GM18907 (cell line): Measurements from ENCODE around the gene APOBEC4.
"Not testable (repeated sequence)": the region's sequence is repeated elsewhere in the genome, so short reads cannot be mapped to it uniquely, and the experiment has no call there.

Experiments
- ATAC-seq: cut with Tn5 transposase; IDR thresholded peaks from one replicate; pipeline ENCODE4 v1.9.1; 2021; ENCODE audit warnings: mild to moderate bottlenecking, moderate library complexity; ENCODE audit not compliant: unreplicated experiment

APOBEC4 gene

GRCh38 chr1:183652547-183653461, at the start of gene APOBEC4:
TSS of gene APOBEC4 (minus strand) at chr1:183653316. CDS start at chr1:183648781, 4,535 bp downstream.
- ATAC-seq: no peak

GRCh38 chr1:183702813-183703198, 49.7 kb upstream of the APOBEC4 start:
- no peak for ATAC-seq

- no peak for ATAC-seq
These were observed 49.1 kb upstream of the APOBEC4 start for GRCh38 chr1:183702087-183702812.

GRCh38 chr1:183699616-183700160, 46.6 kb upstream of the APOBEC4 start:
- no peak for ATAC-seq

GRCh38 chr1:183697814-183698590, 44.9 kb upstream of the APOBEC4 start:
- no peak for ATAC-seq

GRCh38 chr1:183696981-183697380, 43.9 kb upstream of the APOBEC4 start:
- ATAC-seq: no peak

GRCh38 chr1:183694755-183695154, 41.6 kb upstream of the APOBEC4 start:
- ATAC-seq: no peak

GRCh38 chr1:183694066-183694465, 41.0 kb upstream of the APOBEC4 start:
- no peak for ATAC-seq

- no peak for ATAC-seq
These were observed 40.4 kb upstream of the APOBEC4 start for GRCh38 chr1:183693521-183693920.

- peak; percentile 74 for ATAC-seq
These were observed 36.7 kb upstream of the APOBEC4 start for GRCh38 chr1:183689762-183690204.

- no peak for ATAC-seq
These were observed 35.4 kb upstream of the APOBEC4 start for GRCh38 chr1:183688341-183689060.

GRCh38 chr1:183687546-183688304, 34.6 kb upstream of the APOBEC4 start:
- ATAC-seq: no peak

GRCh38 chr1:183686229-183686628, 33.1 kb upstream of the APOBEC4 start:
- no peak for ATAC-seq

- peak; percentile 76 for ATAC-seq
These were observed 32.1 kb upstream of the APOBEC4 start for GRCh38 chr1:183685112-183685713.

- not testable (repeated sequence) for ATAC-seq
These were observed 26.2 kb upstream of the APOBEC4 start for GRCh38 chr1:183679363-183679762.

GRCh38 chr1:183678819-183679218, 25.7 kb upstream of the APOBEC4 start:
- no peak for ATAC-seq

GRCh38 chr1:183676586-183677189, 23.6 kb upstream of the APOBEC4 start:
- no peak for ATAC-seq

GRCh38 chr1:183675883-183676585, 22.9 kb upstream of the APOBEC4 start:
- no peak for ATAC-seq
